GM21515 (cell line): ENCODE data around the gene AP1M1.
A peak's percentile ranks its signal among the peaks of the same experiment; 100 is the strongest.

Experiments used
- ATAC-seq: cut with Tn5 transposase; IDR thresholded peaks from one replicate; pipeline ENCODE4 v1.9.1; 2021; ENCODE audit not compliant: unreplicated experiment

The AP1M1 gene

GRCh38 chr19:16185123-16185767, 12.5 kb upstream of the AP1M1 start, which contains the start of gene FAM32A:
FAM32A (plus strand) TSS chr19:16185410; CDS start chr19:16185443, 33 bp downstream.
- peak; percentile 74 for ATAC-seq

- ATAC-seq, result peak; percentile 15
Observed at GRCh38 chr19:16185768-16186123, 12.0 kb upstream of the AP1M1 start.

GRCh38 chr19:16188521-16188920, 9.2 kb upstream of the AP1M1 start:
- no peak for ATAC-seq

GRCh38 chr19:16190198-16190597, 7.5 kb upstream of the AP1M1 start:
- ATAC-seq, result no peak

- no peak for ATAC-seq
Observed at GRCh38 chr19:16190736-16191135, 7.0 kb upstream of the AP1M1 start.

- no peak for ATAC-seq
Observed at GRCh38 chr19:16191216-16191908, 6.3 kb upstream of the AP1M1 start.

GRCh38 chr19:16193466-16193865, 4.2 kb upstream of the AP1M1 start:
- no peak for ATAC-seq

- no peak for ATAC-seq
Observed at GRCh38 chr19:16197188-16197621, 506 bp upstream of the AP1M1 start.

- no peak for ATAC-seq
Observed at GRCh38 chr19:16198370-16198651, 600 bp downstream of the AP1M1 start.

GRCh38 chr19:16199275-16199932, 1.7 kb downstream of the AP1M1 start:
- ATAC-seq, result no peak

- ATAC-seq, result no peak
Observed at GRCh38 chr19:16200038-16201010, 2.6 kb downstream of the AP1M1 start.

GRCh38 chr19:16201011-16201391, 3.3 kb downstream of the AP1M1 start:
- ATAC-seq, result no peak

- no peak for ATAC-seq
Observed at GRCh38 chr19:16202320-16203255, 4.9 kb downstream of the AP1M1 start.

GRCh38 chr19:16203256-16204004, 5.7 kb downstream of the AP1M1 start:
- ATAC-seq, result no peak

GRCh38 chr19:16204005-16204294, 6.2 kb downstream of the AP1M1 start:
- no peak for ATAC-seq

- ATAC-seq, result no peak
Observed at GRCh38 chr19:16205205-16206045, 7.7 kb downstream of the AP1M1 start.

- ATAC-seq, result no peak
Observed at GRCh38 chr19:16206046-16206605, 8.4 kb downstream of the AP1M1 start.

- no peak for ATAC-seq
Observed at GRCh38 chr19:16206637-16207036, 8.9 kb downstream of the AP1M1 start.
